HG03378 (cell line): ENCODE data around the gene SH3TC1.

Source experiments
- ATAC-seq: cut with Tn5 transposase; IDR thresholded peaks from one replicate; pipeline ENCODE4 v1.9.1; 2021; ENCODE audit warnings: mild to moderate bottlenecking, moderate library complexity; ENCODE audit not compliant: unreplicated experiment

The SH3TC1 gene

GRCh38 chr4:8198206-8198905, 734 bp upstream of the SH3TC1 start:
- no peak for ATAC-seq

- no peak for ATAC-seq
Measured at GRCh38 chr4:8199594-8200301, 658 bp downstream of the SH3TC1 start.

GRCh38 chr4:8200302-8200975, 1.3 kb downstream of the SH3TC1 start:
- no peak for ATAC-seq

GRCh38 chr4:8201321-8201781, 2.3 kb downstream of the SH3TC1 start:
- ATAC-seq = peak; percentile 55

- ATAC-seq = no peak
Measured at GRCh38 chr4:8202108-8203051, 3.3 kb downstream of the SH3TC1 start.

GRCh38 chr4:8203052-8203401, 3.9 kb downstream of the SH3TC1 start:
- no peak for ATAC-seq

- no peak for ATAC-seq
Measured at GRCh38 chr4:8203817-8204216, 4.7 kb downstream of the SH3TC1 start.

- no peak for ATAC-seq
Measured at GRCh38 chr4:8204576-8205227, 5.6 kb downstream of the SH3TC1 start.

- no peak for ATAC-seq
Measured at GRCh38 chr4:8205241-8205707, 6.2 kb downstream of the SH3TC1 start.

- ATAC-seq = no peak
Measured at GRCh38 chr4:8205749-8206611, 6.9 kb downstream of the SH3TC1 start.

- no peak for ATAC-seq
Measured at GRCh38 chr4:8207314-8207713, 8.2 kb downstream of the SH3TC1 start.

GRCh38 chr4:8208565-8208964, 9.5 kb downstream of the SH3TC1 start:
- ATAC-seq = no peak

- ATAC-seq = no peak
Measured at GRCh38 chr4:8209181-8209874, 10.2 kb downstream of the SH3TC1 start.

- no peak for ATAC-seq
Measured at GRCh38 chr4:8210010-8210409, 10.9 kb downstream of the SH3TC1 start.

- no peak for ATAC-seq
Measured at GRCh38 chr4:8210616-8211015, 11.5 kb downstream of the SH3TC1 start.

GRCh38 chr4:8211251-8211650, 12.2 kb downstream of the SH3TC1 start:
- ATAC-seq = no peak

GRCh38 chr4:8211737-8212581, 12.9 kb downstream of the SH3TC1 start:
- no peak for ATAC-seq

GRCh38 chr4:8212622-8213021, 13.5 kb downstream of the SH3TC1 start:
- ATAC-seq = no peak
